ENCODE data around the gene PLEKHG4B. TPM values are rescaled to one million over a fixed set of nuclear protein-coding genes. Genes with fewer than 3 reads are reported as not detected.
A peak's percentile ranks its signal among the peaks of the same experiment; 100 is the strongest.
"Not testable (repeated sequence)": the region's sequence is repeated elsewhere in the genome, so short reads cannot be mapped to it uniquely, and the experiment has no call there.

Gene PLEKHG4B
- total RNA-seq, 1 experiment from 2014 or later: not detected

- H3K4me3 Mint-ChIP-seq (ENCODE audit: unreplicated experiment): peak overlapping the region; percentile 50
- peaks cover 8% of the 10 kb centered on the region for H3K9me3 Mint-ChIP-seq (ENCODE audit: unreplicated experiment)
- peaks cover 59% of the 10 kb centered on the region for H3K27me3 Mint-ChIP-seq (ENCODE audit: insufficient read depth, unreplicated experiment)
- intact Hi-C loops (cut with micrococcal nuclease): no loop called here
- no peak for DNase-seq (ENCODE audit: unreplicated experiment)
- no peak overlapping the region for H3K27ac Mint-ChIP-seq (ENCODE audit: low read depth, unreplicated experiment)
- BruUV-seq (replicated peaks): no TSS peak
- no peaks in the 10 kb centered on the region for H3K4me1 Mint-ChIP-seq (ENCODE audit: insufficient read depth, unreplicated experiment)
- H3K36me3 Mint-ChIP-seq (ENCODE audit: insufficient read depth, unreplicated experiment): peaks cover 6% of the 10 kb centered on the region
- ChIA-PET CTCF (no interaction called here), POLR2A (no interaction called here)
- TF ChIP-seq CTCF (IDR thresholded peaks at IDR 0.05; ENCODE audit: unreplicated experiment): no peak
Observed at GRCh38 chr5:54175-54730, 37.7 kb upstream of the PLEKHG4B start.

- peak overlapping the region; percentile 50 for H3K4me3 Mint-ChIP-seq (ENCODE audit: unreplicated experiment)
- no peaks in the 10 kb centered on the region for H3K4me1 Mint-ChIP-seq (ENCODE audit: insufficient read depth, unreplicated experiment)
- intact Hi-C loops (cut with micrococcal nuclease): no loop called here
- H3K36me3 Mint-ChIP-seq (ENCODE audit: insufficient read depth, unreplicated experiment): peaks cover 6% of the 10 kb centered on the region
- peaks cover 62% of the 10 kb centered on the region for H3K27me3 Mint-ChIP-seq (ENCODE audit: insufficient read depth, unreplicated experiment)
- ChIA-PET CTCF (no interaction called here), POLR2A (no interaction called here)
- TF ChIP-seq CTCF (IDR thresholded peaks at IDR 0.05; ENCODE audit: unreplicated experiment): no peak
- H3K27ac Mint-ChIP-seq (ENCODE audit: low read depth, unreplicated experiment): no peak overlapping the region
- H3K9me3 Mint-ChIP-seq (ENCODE audit: unreplicated experiment): peaks cover 8% of the 10 kb centered on the region
- no peak for DNase-seq (ENCODE audit: unreplicated experiment)
- BruUV-seq (replicated peaks): no TSS peak
Observed at GRCh38 chr5:54876-55569, 36.9 kb upstream of the PLEKHG4B start.

- Mint-ChIP-seq H3K27ac (ENCODE audit: low read depth, unreplicated experiment) (no peak overlapping the region), H3K36me3 (ENCODE audit: insufficient read depth, unreplicated experiment) (peaks cover 6% of the 10 kb centered on the region), H3K27me3 (ENCODE audit: insufficient read depth, unreplicated experiment) (peaks cover 51% of the 10 kb centered on the region), H3K4me3 (ENCODE audit: unreplicated experiment) (no peak overlapping the region), H3K4me1 (ENCODE audit: insufficient read depth, unreplicated experiment) (no peaks in the 10 kb centered on the region), H3K9me3 (ENCODE audit: unreplicated experiment) (no peaks in the 10 kb centered on the region)
- POLR2A ChIA-PET: interaction anchor here (0.5 to 1.5 kb wide), 3 partner anchors 9 to 97 kb away, joined by 3 read pairs; no protein-coding TSS in a partner anchor
- no peak for TF ChIP-seq CTCF (IDR thresholded peaks at IDR 0.05; ENCODE audit: unreplicated experiment)
- DNase-seq (ENCODE audit: unreplicated experiment): peak; percentile 68
- BruUV-seq (replicated peaks): no TSS peak
- intact Hi-C loops (cut with micrococcal nuclease): no loop called here
- CTCF ChIA-PET: no interaction called here
Observed at GRCh38 chr5:56561-57290, 35.2 kb upstream of the PLEKHG4B start.

GRCh38 chr5:60250-60649 is 31.7 kb upstream of the PLEKHG4B start:
- peaks cover 66% of the 10 kb centered on the region for H3K27me3 Mint-ChIP-seq (ENCODE audit: insufficient read depth, unreplicated experiment)
- H3K36me3 Mint-ChIP-seq (ENCODE audit: insufficient read depth, unreplicated experiment); intact Hi-C loops (cut with micrococcal nuclease); POLR2A ChIA-PET; CTCF ChIA-PET; H3K9me3 Mint-ChIP-seq (ENCODE audit: unreplicated experiment); H3K4me1 Mint-ChIP-seq (ENCODE audit: insufficient read depth, unreplicated experiment); BruUV-seq (replicated peaks); DNase-seq (ENCODE audit: unreplicated experiment); H3K27ac Mint-ChIP-seq (ENCODE audit: low read depth, unreplicated experiment); H3K4me3 Mint-ChIP-seq (ENCODE audit: unreplicated experiment): not testable (repeated sequence)

All from MCF 10A (cell line).